ENCODE measurements around the gene LYSMD1.

DNA sequence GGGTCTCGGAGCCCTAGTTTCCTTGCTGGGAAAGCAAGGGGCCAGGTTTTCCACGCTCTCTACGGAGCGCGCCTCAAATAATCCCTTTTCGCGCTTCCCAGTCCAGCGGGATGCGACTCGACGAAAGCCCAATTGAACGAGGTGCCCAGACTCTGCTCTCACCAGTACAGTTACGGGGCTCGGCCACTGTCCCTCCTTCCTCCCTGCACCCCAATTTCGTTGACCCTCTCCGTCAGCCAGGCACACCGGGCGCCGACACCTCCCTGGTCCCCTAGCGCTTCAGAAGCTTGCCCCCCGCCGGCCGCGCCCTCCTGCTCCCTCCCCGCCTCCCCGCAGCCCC lies 19.7 kb downstream of the LYSMD1 start:
- TF ChIP-seq SIN3A (conservative IDR thresholded peaks at IDR 0.05 in 1 of 2, IDR thresholded peaks at IDR 0.05 in 1 of 2; ENCODE audit: low read depth in 1 of 2, low read length in 2 of 2) (no peak), MAFK (IDR thresholded peaks at IDR 0.05; ENCODE audit: low read depth, low read length) (no peak), GABPA (IDR thresholded peaks at IDR 0.05; ENCODE audit: borderline replicate concordance, insufficient read depth, low read length) (no peak), EP300 (IDR thresholded peaks at IDR 0.05; ENCODE audit: borderline replicate concordance in 1 of 2, low read depth in 2 of 2, low read length in 2 of 2) (no peak), KDM1A (IDR thresholded peaks at IDR 0.05; ENCODE audit: borderline replicate concordance, low read length) (no peak), FOSL1 (IDR thresholded peaks at IDR 0.05; ENCODE audit: insufficient read depth, low read depth, low read length) (no peak), CREB1 (IDR thresholded peaks at IDR 0.05) (no peak), SP2 (IDR thresholded peaks at IDR 0.05; ENCODE audit: low read length) (no peak), EZH2 (IDR thresholded peaks at IDR 0.05; ENCODE audit: low read depth, low read length, severe bottlenecking) (no peak), SP4 (IDR thresholded peaks at IDR 0.05; ENCODE audit: low read length) (no peak), SP1 (IDR thresholded peaks at IDR 0.05; ENCODE audit: low read depth, low read length) (no peak)
- TF ChIP-seq, protein P1, sequence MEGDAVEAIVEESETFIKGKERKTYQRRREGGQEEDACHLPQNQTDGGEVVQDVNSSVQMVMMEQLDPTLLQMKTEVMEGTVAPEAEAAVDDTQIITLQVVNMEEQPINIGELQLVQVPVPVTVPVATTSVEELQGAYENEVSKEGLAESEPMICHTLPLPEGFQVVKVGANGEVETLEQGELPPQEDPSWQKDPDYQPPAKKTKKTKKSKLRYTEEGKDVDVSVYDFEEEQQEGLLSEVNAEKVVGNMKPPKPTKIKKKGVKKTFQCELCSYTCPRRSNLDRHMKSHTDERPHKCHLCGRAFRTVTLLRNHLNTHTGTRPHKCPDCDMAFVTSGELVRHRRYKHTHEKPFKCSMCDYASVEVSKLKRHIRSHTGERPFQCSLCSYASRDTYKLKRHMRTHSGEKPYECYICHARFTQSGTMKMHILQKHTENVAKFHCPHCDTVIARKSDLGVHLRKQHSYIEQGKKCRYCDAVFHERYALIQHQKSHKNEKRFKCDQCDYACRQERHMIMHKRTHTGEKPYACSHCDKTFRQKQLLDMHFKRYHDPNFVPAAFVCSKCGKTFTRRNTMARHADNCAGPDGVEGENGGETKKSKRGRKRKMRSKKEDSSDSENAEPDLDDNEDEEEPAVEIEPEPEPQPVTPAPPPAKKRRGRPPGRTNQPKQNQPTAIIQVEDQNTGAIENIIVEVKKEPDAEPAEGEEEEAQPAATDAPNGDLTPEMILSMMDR (IDR thresholded peaks at IDR 0.05; ENCODE audit: control extremely low read depth in 1 of 3, insufficient read depth in 1 of 3, low read depth in 1 of 3, low read length in 3 of 3): no peak
- TF ChIP-seq, protein P2, sequence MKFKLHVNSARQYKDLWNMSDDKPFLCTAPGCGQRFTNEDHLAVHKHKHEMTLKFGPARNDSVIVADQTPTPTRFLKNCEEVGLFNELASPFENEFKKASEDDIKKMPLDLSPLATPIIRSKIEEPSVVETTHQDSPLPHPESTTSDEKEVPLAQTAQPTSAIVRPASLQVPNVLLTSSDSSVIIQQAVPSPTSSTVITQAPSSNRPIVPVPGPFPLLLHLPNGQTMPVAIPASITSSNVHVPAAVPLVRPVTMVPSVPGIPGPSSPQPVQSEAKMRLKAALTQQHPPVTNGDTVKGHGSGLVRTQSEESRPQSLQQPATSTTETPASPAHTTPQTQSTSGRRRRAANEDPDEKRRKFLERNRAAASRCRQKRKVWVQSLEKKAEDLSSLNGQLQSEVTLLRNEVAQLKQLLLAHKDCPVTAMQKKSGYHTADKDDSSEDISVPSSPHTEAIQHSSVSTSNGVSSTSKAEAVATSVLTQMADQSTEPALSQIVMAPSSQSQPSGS (IDR thresholded peaks at IDR 0.05; ENCODE audit: low read length): no peak
